Vagina (tissue), 2 donors: ENCODE data around the gene CALML5. TPM values are rescaled to one million over a fixed set of nuclear protein-coding genes. Genes with fewer than 3 reads are reported as not detected.

ENCODE experiments used
- DNase-seq, 2 donors: peaks; one replicate each; pipeline ENCODE4 v3.0.0-alpha.2; 2017; ENCODE audit errors: extremely low spot score in 2 of 2
- H3K27ac ChIP-seq: fragments of 200-600 bp; sonication (generic); one replicate; pipeline ENCODE4 v1.5.1; 2019
- H3K27me3 ChIP-seq: fragments of 200-600 bp; sonication (generic); one replicate; pipeline ENCODE4 v1.5.1; 2019
- H3K36me3 ChIP-seq, 2 donors: fragments of 200-600 bp; sonication (generic); one replicate each; pipeline ENCODE4 v1.5.1; 2017 to 2019
- H3K4me1 ChIP-seq: fragments of 200-600 bp; sonication (generic); one replicate; pipeline ENCODE4 v1.5.1; 2019
- H3K4me3 ChIP-seq, 2 donors: fragments of 200-600 bp; sonication (generic); 1 replicate in 1 of 2; 2 replicates in 1 of 2; pipeline ENCODE4 v1.5.1; 2016 to 2019
- H3K9me3 ChIP-seq: fragments of 200-600 bp; sonication (generic); one replicate; pipeline ENCODE4 v1.5.1; 2019
- POLR2A ChIP-seq, 2 donors: fragments of 450-650 bp; IDR thresholded peaks; one replicate each; pipeline ENCODE4 v1.6.1; 2017; ENCODE audit warnings: antibody characterized with exemption in 2 of 2, mild to moderate bottlenecking in 2 of 2, moderate library complexity in 2 of 2
- POLR2AphosphoS5 ChIP-seq, 2 donors: sonication (generic); formaldehyde crosslinking; IDR thresholded peaks; one replicate each; pipeline ENCODE4 v1.9.0; 2017; ENCODE audit warnings: antibody characterized with exemption in 2 of 2, mild to moderate bottlenecking in 2 of 2, low read depth in 1 of 2; ENCODE audit not compliant: insufficient read depth in 1 of 2
- intact Hi-C: fragments of 100-400 bp; cut with DNase I; formaldehyde crosslinking; loops from one replicate; pipeline ENCODE4 v1.15.1; 2023
- total RNA-seq: library from RNA; depleted of rRNA; stranded (reverse); fragments of >200 nt; gene quantifications from one replicate; pipeline ENCODE4 v1.2.3, GENCODE V29; 2016
- TF ChIP-seq, protein P1 (sequence below), 3 experiments: fragments of 450-650 bp in 2 of 3; fragments of 200-600 bp in 1 of 3; sonication (generic) in 1 of 3; IDR thresholded peaks; one replicate each; pipeline ENCODE4 v1.5.1; 2017 to 2019; ENCODE audit warnings: antibody characterized with exemption in 3 of 3, mild to moderate bottlenecking in 2 of 3, moderate library complexity in 2 of 3

Gene CALML5
- total RNA-seq, 1 donor from 2014 or later = 102 TPM

GRCh38 chr10:5506751-5507648, 7.6 kb upstream of the CALML5 start:
- no peaks in the 10 kb centered on the region for H3K9me3 ChIP-seq
- no peak overlapping the region for H3K4me3 ChIP-seq
- no peak for DNase-seq
- no peaks in the 10 kb centered on the region for H3K36me3 ChIP-seq
- H3K27me3 ChIP-seq = no peaks in the 10 kb centered on the region
- TF ChIP-seq POLR2AphosphoS5 (IDR thresholded peaks at IDR 0.05; ENCODE audit: insufficient read depth in 1 of 2, low read depth in 1 of 2) (no peak), POLR2A (IDR thresholded peaks at IDR 0.05) (no peak)
- TF ChIP-seq, protein P1, sequence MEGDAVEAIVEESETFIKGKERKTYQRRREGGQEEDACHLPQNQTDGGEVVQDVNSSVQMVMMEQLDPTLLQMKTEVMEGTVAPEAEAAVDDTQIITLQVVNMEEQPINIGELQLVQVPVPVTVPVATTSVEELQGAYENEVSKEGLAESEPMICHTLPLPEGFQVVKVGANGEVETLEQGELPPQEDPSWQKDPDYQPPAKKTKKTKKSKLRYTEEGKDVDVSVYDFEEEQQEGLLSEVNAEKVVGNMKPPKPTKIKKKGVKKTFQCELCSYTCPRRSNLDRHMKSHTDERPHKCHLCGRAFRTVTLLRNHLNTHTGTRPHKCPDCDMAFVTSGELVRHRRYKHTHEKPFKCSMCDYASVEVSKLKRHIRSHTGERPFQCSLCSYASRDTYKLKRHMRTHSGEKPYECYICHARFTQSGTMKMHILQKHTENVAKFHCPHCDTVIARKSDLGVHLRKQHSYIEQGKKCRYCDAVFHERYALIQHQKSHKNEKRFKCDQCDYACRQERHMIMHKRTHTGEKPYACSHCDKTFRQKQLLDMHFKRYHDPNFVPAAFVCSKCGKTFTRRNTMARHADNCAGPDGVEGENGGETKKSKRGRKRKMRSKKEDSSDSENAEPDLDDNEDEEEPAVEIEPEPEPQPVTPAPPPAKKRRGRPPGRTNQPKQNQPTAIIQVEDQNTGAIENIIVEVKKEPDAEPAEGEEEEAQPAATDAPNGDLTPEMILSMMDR (IDR thresholded peaks at IDR 0.05) = no peak
- H3K4me1 ChIP-seq = peaks cover 27% of the 10 kb centered on the region
- H3K27ac ChIP-seq = no peak overlapping the region
- intact Hi-C loops = no loop called here

DNA sequence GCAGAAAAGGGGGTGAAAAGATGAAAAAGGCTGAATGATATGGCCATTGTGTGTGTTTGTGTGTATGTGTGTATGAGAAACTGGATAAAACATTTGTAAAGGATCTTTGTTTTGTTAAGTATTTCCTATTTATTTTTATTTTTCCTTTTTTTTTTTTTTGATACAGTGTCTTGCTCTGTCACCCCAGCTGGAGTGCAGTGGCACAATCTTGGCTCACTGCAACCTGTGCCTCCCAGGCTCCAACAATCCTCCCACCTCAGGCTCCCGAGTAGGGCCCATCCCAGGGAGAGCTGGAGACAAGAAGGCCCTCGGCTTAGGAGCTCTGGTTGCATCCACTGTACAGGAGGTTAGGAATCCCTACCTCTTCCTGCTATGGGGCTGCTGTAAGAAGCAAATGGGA, 6.9 kb upstream of the CALML5 start:
- DNase-seq = no peak
- intact Hi-C loops = no loop called here
- no peak overlapping the region for H3K27ac ChIP-seq

GRCh38 chr10:5504146-5505072, 5.0 kb upstream of the CALML5 start:
- H3K36me3 ChIP-seq = no peaks in the 10 kb centered on the region
- peaks cover 42% of the 10 kb centered on the region for H3K4me1 ChIP-seq
- no peak overlapping the region for H3K27ac ChIP-seq
- no peak for DNase-seq
- no peaks in the 10 kb centered on the region for H3K27me3 ChIP-seq
- no peak overlapping the region for H3K4me3 ChIP-seq
- TF ChIP-seq POLR2AphosphoS5 (IDR thresholded peaks at IDR 0.05; ENCODE audit: insufficient read depth in 1 of 2, low read depth in 1 of 2) (no peak), POLR2A (IDR thresholded peaks at IDR 0.05) (no peak)
- TF ChIP-seq, protein P1 (IDR thresholded peaks at IDR 0.05) = no peak
- intact Hi-C loops = no loop called here
- no peaks in the 10 kb centered on the region for H3K9me3 ChIP-seq

More for the DNA sequence above, 6.9 kb upstream of the CALML5 start:
- Histone ChIP-seq H3K4me1 (peaks cover 32% of the 10 kb centered on the region), H3K36me3 (no peaks in the 10 kb centered on the region), H3K9me3 (no peaks in the 10 kb centered on the region), H3K4me3 (no peak overlapping the region), H3K27me3 (no peaks in the 10 kb centered on the region)
- TF ChIP-seq POLR2A (IDR thresholded peaks at IDR 0.05) = no peak
- no peak for TF ChIP-seq POLR2AphosphoS5 (IDR thresholded peaks at IDR 0.05; ENCODE audit: insufficient read depth in 1 of 2, low read depth in 1 of 2)
- TF ChIP-seq, protein P1 (IDR thresholded peaks at IDR 0.05) = no peak

DNA sequence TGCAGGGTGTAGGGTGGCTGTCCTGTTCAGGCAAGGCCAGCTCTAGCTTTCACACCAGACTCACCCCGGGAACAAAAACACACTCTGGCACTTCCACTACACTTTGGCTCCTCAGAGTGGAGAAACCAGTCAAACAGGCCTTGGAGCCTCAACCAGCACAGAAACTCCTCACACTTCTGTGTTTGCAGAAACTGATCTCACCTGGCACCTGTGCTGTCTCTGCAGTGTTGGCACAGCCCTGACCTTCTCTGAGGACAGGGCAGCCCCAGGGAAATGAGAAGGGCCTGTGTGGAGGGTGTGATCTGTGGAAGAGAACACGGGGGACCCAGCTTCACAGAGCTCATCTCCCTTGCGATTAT, 4.1 kb upstream of the CALML5 start:
- DNase-seq = no peak

More for the DNA sequence above, 4.1 kb upstream of the CALML5 start:
- H3K4me3 ChIP-seq = no peak overlapping the region
- no peak overlapping the region for H3K27ac ChIP-seq
- H3K36me3 ChIP-seq = no peaks in the 10 kb centered on the region
- H3K4me1 ChIP-seq = peaks cover 46% of the 10 kb centered on the region
- no peaks in the 10 kb centered on the region for H3K9me3 ChIP-seq
- H3K27me3 ChIP-seq = no peaks in the 10 kb centered on the region
- TF ChIP-seq, protein P1 (IDR thresholded peaks at IDR 0.05) = no peak
- TF ChIP-seq POLR2AphosphoS5 (IDR thresholded peaks at IDR 0.05; ENCODE audit: insufficient read depth in 1 of 2, low read depth in 1 of 2) (no peak), POLR2A (IDR thresholded peaks at IDR 0.05) (no peak)
- intact Hi-C loops = no loop called here
